ENCODE results near the gene RBP3.

The RBP3 gene

GRCh38 chr10:47308775-47309174 lies 39.4 kb upstream of the RBP3 start:
- Histone ChIP-seq H2AFZ (ENCODE audit: low read depth, low read length) (no peak overlapping the region), H3K9me3 (ENCODE audit: insufficient read depth, low read length, severe bottlenecking) (no peaks in the 10 kb centered on the region), H3K79me2 (ENCODE audit: insufficient read depth, low read length) (no peaks in the 10 kb centered on the region), H3K27ac (ENCODE audit: low read length) (no peak overlapping the region), H3K4me2 (ENCODE audit: insufficient read depth, low read length) (no peak overlapping the region), H3K27me3 (ENCODE audit: insufficient read depth, low read length, poor library complexity) (no peaks in the 10 kb centered on the region), H3K36me3 (ENCODE audit: insufficient read depth, low read length) (no peaks in the 10 kb centered on the region), H4K20me1 (ENCODE audit: insufficient read depth, low read length) (no peaks in the 10 kb centered on the region; the same call in 1 of the 2 replicates), H3K4me1 (ENCODE audit: insufficient read depth, low read length) (peaks cover 54% of the 10 kb centered on the region), H3K9ac (ENCODE audit: low read depth, low read length) (no peak overlapping the region), H3K4me3 (ENCODE audit: low read depth in 1 of 2, low read length in 2 of 2) (no peak overlapping the region)
- DNase-seq (no peak), ATAC-seq (ENCODE audit: insufficient read depth, low read depth) (no peak)
- no peak for TF ChIP-seq EZH2 (IDR thresholded peaks at IDR 0.05; ENCODE audit: borderline replicate concordance, low read depth, low read length, severe bottlenecking)
- TF ChIP-seq CTCF (IDR thresholded peaks at IDR 0.05; ENCODE audit: borderline replicate concordance, extremely low read depth, low read length, poor library complexity, severe bottlenecking), result no peak

GRCh38 chr10:47309408-47310089 lies 38.6 kb upstream of the RBP3 start:
- H3K27ac ChIP-seq (ENCODE audit: low read length), result no peak overlapping the region
- DNase-seq (peak; percentile 31), ATAC-seq (ENCODE audit: insufficient read depth, low read depth) (no peak)
- no peaks in the 10 kb centered on the region for H3K79me2 ChIP-seq (ENCODE audit: insufficient read depth, low read length)
- no peaks in the 10 kb centered on the region for H3K36me3 ChIP-seq (ENCODE audit: insufficient read depth, low read length)
- no peak for TF ChIP-seq EZH2 (IDR thresholded peaks at IDR 0.05; ENCODE audit: borderline replicate concordance, low read depth, low read length, severe bottlenecking)
- peak; percentile 76 for TF ChIP-seq CTCF (IDR thresholded peaks at IDR 0.05; ENCODE audit: borderline replicate concordance, extremely low read depth, low read length, poor library complexity, severe bottlenecking)
- H4K20me1 ChIP-seq (ENCODE audit: insufficient read depth, low read length), result no peaks in the 10 kb centered on the region; the same call in 1 of the 2 replicates
- peaks cover 54% of the 10 kb centered on the region for H3K4me1 ChIP-seq (ENCODE audit: insufficient read depth, low read length)
- no peaks in the 10 kb centered on the region for H3K9me3 ChIP-seq (ENCODE audit: insufficient read depth, low read length, severe bottlenecking)
- H3K4me2 ChIP-seq (ENCODE audit: insufficient read depth, low read length), result no peak overlapping the region
- H3K4me3 ChIP-seq (ENCODE audit: low read depth in 1 of 2, low read length in 2 of 2), result no peak overlapping the region
- no peak overlapping the region for H2AFZ ChIP-seq (ENCODE audit: low read depth, low read length)
- no peak overlapping the region for H3K9ac ChIP-seq (ENCODE audit: low read depth, low read length)
- no peaks in the 10 kb centered on the region for H3K27me3 ChIP-seq (ENCODE audit: insufficient read depth, low read length, poor library complexity)

GRCh38 chr10:47310090-47310505 lies 38.1 kb upstream of the RBP3 start:
- Histone ChIP-seq H3K9me3 (ENCODE audit: insufficient read depth, low read length, severe bottlenecking) (no peaks in the 10 kb centered on the region), H3K9ac (ENCODE audit: low read depth, low read length) (no peak overlapping the region), H3K27me3 (ENCODE audit: insufficient read depth, low read length, poor library complexity) (no peaks in the 10 kb centered on the region), H3K36me3 (ENCODE audit: insufficient read depth, low read length) (no peaks in the 10 kb centered on the region), H3K27ac (ENCODE audit: low read length) (peak overlapping the region; percentile 85; the same call in 1 of the 2 replicates), H2AFZ (ENCODE audit: low read depth, low read length) (no peak overlapping the region), H3K4me3 (ENCODE audit: low read depth in 1 of 2, low read length in 2 of 2) (no peak overlapping the region), H3K79me2 (ENCODE audit: insufficient read depth, low read length) (no peaks in the 10 kb centered on the region), H4K20me1 (ENCODE audit: insufficient read depth, low read length) (no peaks in the 10 kb centered on the region; the same call in 1 of the 2 replicates), H3K4me1 (ENCODE audit: insufficient read depth, low read length) (peaks cover 54% of the 10 kb centered on the region), H3K4me2 (ENCODE audit: insufficient read depth, low read length) (no peak overlapping the region)
- TF ChIP-seq EZH2 (IDR thresholded peaks at IDR 0.05; ENCODE audit: borderline replicate concordance, low read depth, low read length, severe bottlenecking) (no peak), CTCF (IDR thresholded peaks at IDR 0.05; ENCODE audit: borderline replicate concordance, extremely low read depth, low read length, poor library complexity, severe bottlenecking) (no peak)
- no peak for DNase-seq
- ATAC-seq (ENCODE audit: insufficient read depth, low read depth), result no peak

Data from DND-41 (cell line).